HPDE6-E6E7 (cell line): Measurements from ENCODE around the gene KCNC4.

Experiments
- DNase-seq: peaks from one replicate; pipeline ENCODE4 v3.0.0; 2011; ENCODE audit warnings: missing footprints; ENCODE audit errors: extremely low spot score

The KCNC4 gene

DNA sequence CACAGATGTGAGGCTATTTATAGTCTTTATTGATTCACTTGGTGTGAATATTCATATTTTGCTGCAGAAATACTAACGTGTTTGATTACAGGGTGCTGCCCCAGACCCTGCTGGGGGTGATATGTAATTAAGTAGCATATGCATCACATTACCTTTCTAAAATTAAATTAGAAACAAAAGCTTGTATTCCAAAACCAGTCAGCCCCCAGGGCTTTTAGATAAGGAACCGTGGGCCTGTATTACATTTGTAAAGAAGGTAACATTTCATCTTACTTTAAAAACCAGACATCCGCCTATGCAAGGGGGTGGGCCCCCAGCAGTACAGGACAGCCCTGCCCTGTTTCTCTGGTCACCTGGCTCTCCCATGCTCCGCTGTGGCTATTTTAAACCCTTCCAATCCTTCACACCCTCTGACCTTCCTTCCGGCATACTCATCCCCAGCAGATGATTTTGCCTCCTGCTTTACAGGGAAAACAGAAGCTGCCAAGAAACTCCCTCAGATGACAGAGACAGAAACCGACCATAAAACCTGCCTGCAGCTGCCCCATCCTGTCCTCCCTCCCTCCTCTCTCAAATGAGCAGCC, 22.0 kb upstream of the KCNC4 start:
- DNase-seq, result no peak

DNA sequence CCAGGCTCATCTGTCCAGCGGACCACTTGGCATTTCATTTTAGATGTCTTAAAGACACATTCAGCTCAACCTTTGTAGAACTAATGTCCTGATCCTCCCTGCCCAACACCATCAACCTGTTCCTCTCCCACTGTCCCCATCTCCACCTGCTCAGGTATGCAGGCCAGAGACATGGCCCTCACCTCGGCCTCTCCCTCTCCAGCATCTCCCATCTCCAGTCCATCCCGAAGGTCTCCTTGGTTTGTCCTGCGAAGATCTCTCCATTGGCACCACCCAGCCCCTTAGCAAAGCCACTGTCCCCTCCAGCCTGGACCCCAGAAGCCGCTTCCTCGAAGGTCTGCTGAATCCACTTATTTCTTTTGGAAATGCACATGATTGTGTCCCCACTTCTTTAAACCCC, 20.9 kb upstream of the KCNC4 start:
- DNase-seq, result no peak

DNA sequence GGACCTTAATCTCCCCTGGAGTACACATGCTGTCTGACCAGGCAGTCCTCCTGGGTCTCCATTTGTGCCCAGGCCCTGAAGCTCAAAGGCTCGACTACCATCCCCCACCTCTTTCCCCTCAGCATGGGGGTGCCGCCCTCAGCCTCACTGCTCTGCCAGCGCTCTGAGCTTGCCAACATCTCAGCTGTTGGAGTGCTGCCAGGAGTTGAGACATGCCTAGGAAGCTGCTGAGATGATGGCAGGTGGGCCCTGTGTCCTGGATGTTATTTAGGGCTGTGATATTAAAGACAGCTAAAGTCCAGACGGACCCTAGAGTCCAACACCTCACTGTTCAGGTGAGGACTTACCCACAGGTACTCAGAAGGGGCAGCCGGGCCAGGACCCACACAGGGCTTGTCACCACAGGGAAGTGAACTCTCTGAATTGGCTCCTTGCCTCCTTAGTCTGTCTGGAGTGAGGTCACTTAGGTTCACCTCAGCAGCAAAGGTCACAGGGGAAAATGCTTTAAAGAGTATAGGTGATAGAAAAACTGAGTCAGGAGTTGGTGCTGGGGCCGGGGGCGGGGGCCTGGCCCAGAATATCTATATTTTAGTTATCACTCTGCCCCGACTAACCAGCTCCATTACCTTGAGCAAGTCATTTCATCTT, 19.7 kb upstream of the KCNC4 start:
- no peak for DNase-seq

DNA sequence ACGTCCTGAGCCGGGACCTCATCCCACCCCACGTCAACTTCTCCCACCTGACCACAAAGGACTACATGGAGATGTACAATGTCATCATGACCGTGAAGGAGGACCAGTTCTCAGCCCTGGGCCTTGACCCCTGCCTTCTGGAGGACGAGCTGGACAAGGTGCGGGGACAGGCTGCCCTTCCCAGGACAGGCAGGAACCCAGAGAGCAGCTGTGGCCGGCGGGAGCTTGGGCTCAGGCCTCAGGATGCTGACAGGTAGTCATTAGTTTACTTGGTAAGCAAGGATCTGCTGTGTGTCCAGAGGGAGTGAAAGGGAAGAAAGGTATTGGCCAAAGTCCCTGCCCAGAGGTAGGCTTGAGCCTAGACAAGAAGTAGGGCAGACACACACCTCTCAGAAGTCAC, 17.6 kb upstream of the KCNC4 start:
- no peak for DNase-seq

DNA sequence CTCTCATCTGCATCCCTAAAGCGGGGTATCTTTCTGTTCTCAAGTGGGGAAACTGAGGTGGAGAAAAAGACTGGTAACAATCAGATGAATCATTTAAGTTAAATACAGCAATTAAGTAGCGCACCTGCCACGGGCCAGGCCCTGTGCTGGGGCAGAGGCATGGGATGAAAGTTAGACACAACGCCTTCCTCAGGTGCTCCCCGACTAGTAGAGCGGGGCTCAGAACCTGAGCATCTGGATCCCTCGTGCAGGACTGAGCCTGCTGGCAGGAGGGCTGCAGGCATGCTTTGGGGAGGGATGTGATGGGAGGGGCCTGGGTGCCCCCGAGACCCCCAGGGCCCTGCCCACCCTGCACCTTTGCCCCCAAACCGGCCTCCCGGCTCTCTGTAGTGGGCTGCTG, 14.9 kb upstream of the KCNC4 start:
- DNase-seq, result no peak

DNA sequence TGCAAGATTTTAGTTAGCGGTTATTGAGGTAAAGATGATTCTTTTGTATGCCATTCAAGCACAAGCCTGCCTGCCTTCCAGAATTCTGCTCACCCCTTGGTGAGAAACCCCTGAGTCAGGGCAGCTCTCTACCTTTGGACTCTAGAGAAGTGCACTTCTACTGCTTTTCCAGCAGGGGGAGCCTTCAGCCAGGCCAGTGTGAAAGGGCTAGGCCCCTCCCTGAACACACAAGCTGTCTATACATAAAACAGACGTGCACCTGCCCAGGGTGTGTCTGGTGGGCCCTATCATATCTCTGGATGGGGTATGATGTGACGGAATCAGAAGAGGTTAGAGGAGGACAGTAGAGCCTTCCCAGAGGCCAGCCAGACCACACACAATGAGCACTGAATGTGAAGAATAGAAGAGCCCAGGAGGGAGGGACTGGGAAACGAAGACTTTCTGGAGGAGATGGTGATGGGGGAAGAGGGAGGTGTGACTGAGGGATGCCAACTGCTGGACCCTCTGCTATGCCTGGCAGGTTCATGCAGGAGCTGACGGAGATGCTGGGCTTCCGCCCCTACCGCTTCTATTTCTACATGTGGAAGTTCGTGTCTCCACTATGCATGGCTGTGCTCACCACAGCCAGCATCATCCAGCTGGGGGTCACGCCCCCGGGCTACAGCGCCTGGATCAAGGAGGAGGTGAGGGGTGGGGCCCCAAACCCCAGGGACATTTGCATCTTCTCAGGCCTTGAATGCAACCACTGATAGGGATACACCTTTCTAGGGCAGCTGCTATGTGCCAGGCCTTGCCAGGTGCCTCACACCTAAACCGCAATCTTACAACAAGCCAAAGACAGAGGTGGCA, 13.0 kb upstream of the KCNC4 start:
- peak; percentile 89 for DNase-seq

DNA sequence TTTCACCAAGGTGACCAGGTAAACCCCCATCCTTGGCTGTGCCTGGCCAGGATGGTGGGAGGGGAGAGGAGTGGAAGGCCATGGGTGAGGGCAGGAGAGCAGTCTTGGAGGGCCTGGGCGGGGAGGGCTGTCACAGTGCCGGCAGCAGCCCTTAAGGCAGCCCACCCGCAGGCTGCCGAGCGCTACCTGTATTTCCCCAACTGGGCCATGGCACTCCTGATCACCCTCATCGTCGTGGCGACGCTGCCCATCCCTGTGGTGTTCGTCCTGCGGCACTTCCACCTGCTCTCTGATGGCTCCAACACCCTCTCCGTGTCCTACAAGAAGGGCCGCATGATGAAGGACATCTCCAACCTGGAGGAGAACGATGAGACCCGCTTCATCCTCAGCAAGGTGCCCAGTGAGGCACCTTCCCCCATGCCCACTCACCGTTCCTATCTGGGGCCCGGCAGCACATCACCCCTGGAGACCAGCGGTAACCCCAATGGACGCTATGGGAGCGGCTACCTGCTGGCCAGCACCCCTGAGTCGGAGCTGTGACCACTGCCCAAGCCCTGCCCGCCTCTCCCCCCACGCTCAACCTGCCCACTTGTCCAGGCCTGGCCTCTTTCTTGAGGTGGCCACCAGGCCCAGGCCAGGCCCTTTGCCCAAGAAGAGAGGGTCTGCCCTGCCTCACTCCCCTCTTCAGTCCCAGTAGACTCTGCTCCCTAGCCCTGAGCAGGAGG, 12.0 kb upstream of the KCNC4 start:
- DNase-seq, result no peak

DNA sequence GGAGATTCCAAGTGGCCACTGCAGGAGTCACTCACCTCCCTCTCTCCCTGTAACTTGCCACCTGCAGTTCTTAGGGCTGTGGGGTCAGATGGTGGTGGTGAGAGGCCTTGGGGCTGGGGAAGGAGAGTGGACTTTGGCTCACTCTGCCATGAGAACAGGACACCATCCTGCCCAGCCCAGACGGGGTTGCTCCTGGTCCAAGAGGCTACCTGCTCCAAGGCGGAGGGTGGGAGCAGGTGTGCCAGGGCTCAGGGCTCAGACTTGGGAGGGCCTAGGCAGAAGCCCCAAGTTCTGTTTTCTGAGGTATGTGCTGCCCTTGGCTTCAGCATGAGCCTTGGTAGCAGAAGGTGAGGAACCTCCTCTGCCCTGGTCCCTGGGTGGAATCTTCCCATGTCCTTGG, 11.4 kb upstream of the KCNC4 start:
- no peak for DNase-seq

DNA sequence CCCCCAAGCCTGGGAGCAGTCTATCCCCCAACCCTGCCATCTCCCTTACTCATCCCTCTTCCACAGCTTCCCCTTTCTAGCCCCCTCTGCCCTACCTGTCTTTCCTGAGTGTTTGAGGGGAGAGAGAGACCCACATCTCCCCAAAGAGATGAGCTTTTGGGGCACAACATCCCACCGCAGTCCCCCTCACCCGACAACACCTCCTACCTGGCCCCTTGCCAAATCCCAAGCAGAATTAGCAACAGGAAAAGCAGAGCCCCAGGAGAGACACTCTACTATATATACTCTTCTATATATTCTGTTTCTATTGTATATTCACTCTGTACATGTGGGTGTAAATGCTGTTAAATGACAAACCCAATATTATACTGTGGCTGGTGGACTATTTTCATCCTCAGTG, 9.9 kb upstream of the KCNC4 start:
- DNase-seq, result no peak

DNA sequence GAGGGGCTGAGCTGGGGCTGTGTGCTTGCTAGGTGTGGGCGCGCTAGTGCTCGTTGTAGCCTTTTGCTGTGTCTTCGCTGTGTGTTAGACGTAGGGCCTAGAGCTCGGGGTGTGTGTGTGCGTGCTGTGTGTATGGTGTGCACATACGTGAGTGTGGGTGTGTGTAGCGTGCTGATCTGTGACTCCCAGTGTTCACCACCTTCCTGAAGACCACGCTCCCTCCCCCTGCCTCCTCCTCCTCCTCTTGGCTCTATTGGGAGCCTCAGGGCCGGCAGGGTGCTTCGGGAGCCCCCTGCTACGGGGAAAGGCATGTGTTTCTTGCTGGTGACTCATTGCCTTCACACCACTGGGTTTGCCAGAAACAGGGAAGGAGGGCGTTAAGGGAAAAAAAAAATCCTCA, 9.4 kb upstream of the KCNC4 start:
- no peak for DNase-seq

DNA sequence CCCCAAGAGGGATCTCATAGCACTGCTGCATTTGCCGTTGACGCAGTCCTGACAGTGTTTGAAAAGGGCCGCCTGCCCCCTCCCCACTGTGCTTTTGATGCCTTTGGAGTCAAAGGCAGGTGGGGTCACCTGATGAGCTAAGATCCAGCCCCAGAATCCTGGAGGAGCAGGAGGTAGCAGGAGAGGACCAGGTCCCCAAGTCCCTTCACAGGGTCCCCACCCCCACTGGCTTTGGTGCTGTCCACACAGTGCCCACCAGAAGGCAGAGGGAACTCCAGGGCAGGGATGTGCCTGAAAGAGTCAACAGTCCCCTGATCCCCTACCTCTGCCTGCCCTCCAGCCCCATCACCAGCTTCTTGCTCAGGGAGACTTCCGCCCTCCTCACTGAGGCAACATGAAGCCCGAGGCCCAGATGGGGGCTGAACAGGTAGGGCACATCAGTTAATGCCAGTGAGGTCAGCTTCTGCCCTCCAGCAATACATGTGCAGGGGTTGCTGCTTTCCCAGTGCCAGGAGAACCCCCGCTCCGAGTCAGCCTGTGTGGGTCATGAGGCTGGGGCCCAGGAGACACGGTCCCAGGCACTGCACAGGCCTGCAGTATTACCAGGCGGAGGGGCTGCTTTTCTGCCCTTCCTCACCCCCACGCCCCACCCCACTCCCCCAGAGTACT, 8.8 kb upstream of the KCNC4 start:
- no peak for DNase-seq

DNA sequence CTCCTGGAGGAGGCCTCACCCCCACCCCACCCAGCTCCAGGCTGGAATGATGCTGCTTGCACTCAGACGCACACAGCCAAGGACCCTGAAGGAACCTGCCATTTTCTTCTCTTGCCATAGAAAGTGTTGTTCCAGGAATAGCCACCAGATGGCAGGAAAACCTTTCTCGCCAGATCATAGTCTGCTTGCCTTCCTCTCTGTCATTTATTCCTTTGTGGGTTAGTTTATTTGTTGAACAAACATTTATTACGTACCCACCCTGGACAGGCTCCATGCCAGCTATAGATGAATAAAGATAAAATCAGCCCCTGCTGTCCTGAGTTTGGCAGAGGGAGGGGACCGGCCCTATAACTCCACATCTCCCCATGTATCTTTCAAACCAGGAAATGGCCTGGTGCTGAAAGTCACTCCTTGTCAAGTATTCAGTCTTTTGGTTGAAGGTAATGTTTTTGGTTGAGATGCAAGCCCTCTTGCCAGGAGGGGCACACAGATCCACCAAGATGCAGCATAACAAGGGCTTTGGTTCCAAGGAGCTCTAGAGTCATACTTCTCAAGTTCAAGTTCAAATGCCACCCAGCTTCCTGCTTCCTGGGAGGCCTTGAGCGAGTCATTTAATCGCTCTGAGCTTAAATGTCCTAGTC, 7.0 kb upstream of the KCNC4 start:
- no peak for DNase-seq

DNA sequence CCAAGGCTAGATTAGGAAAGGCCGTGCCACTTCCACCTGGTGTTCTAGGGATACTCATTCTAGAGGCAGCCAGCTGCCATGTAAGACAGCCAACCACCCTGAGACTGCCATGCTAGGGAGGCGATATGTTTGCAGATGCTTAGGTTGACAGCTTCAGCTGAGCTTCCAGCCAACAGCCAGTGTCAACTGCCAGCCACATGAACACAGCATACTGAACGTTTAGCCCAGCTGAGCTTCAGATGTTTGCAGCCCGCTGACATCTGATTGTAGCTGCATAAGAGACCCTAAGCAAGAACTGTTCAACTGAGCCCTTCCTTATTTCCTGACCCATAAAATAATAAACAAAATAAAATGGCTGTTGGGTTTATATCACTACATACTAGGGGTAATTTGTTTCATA, 5.0 kb upstream of the KCNC4 start:
- no peak for DNase-seq

DNA sequence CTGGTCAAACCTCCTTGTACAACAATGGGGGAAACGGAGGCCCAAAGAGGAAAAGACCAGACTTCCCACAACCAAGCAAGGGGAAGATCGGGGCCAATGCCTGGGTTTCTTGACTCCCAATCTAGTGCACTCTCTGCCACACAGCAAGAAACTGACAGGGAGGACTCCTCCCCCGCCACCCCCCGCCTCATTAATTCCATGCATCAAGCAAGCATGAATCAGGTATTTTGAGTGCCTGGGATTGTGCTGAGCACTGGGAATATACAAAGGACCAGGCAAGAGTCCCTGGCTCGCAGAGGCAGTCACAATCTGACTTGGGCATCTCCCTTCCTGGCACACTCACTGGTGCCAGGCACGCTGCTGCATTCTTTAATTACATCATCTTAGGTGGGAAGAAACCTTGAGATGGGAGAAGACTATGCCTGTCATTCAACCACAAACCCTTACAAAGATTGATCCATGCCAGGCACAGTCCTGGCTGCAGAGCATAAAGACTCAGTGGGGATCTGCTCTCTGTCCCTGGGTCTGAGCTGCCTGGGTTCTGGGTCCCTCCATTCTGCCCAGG, 4.4 kb upstream of the KCNC4 start:
- DNase-seq, result no peak

DNA sequence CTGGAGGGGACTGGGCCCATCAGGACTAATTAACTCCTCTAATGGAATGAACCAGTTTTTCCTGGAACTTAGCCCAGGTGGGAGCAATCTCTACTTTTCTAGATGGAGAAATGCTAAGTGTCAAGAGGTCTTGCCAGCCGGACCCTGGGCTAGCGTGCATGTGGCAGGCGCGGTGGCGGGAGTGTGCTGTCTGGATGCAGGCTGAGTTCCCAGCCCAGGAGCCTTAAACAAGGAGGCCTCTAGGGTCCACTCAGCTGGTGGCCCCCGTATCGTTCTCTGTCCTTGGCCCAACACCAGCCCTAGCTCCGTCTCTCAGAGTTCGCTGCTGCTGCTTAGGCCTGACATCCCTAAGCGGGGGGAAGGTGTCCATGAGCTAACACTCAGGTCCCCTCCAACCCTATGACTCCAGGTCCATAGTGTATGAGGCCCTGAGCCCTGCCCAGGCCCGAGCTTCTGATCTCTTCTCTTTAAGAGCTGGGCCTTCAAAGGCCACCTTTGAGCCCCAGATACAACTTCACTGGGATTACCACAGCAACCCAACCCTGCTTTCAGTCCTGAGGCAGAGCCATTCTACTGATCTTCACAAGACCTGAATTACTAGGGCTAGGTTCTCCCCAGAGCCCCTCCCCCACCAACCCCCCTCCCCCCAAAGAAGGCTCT, 3.7 kb upstream of the KCNC4 start:
- DNase-seq, result no peak

DNA sequence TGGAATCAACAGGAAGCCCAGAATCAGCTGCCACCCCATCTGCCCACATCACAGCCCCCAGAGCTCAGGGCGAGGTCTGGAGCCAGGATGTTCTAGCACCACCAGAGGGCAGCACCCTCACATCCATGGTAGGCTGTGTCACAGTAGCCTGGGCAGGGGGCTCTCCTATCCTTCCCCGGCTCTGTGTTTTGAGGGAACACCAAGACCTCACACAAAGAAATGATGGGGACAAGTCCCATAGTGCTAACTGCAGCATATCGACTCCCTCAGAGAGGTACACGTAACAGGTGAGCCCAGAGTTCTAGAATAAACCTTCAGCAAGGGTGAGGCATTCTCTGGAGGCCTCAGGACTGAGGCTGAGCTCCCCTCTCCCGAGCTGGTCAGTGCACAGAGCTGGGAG, 2.3 kb upstream of the KCNC4 start:
- no peak for DNase-seq

DNA sequence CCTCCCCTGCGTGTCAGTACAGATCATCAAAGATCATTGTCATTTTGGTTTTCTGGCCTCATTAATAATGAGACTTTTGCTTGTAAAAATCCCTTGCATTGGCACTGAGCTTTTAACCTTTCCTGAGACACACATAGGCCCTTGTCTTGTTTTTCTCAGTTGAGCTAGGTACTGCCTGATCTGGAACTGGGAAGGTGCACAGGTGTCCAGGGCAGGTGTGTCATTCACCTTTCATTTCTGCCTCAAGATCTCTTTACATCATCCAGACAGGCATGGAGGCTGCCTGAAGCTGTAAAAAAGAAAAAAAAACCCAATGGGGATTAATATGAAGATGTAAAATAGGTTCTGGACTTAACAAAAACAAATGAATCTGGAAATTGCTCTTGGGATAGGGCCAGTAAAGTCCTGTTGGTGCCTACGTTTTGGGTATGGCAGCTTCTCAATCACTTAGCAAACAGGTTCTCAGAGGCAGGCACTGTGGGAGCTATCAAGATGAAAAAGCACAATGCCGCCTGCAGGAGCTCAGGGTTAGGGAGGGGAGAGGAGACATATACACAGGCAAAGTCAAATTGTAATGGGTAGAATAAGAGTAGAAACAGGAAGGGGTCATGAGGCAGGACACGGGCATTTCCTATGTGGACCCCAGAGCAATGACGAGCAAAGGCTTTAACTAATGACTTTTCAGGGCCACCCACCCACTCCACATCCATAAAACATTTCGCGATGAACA, 1.0 kb upstream of the KCNC4 start:
- DNase-seq, result no peak

DNA sequence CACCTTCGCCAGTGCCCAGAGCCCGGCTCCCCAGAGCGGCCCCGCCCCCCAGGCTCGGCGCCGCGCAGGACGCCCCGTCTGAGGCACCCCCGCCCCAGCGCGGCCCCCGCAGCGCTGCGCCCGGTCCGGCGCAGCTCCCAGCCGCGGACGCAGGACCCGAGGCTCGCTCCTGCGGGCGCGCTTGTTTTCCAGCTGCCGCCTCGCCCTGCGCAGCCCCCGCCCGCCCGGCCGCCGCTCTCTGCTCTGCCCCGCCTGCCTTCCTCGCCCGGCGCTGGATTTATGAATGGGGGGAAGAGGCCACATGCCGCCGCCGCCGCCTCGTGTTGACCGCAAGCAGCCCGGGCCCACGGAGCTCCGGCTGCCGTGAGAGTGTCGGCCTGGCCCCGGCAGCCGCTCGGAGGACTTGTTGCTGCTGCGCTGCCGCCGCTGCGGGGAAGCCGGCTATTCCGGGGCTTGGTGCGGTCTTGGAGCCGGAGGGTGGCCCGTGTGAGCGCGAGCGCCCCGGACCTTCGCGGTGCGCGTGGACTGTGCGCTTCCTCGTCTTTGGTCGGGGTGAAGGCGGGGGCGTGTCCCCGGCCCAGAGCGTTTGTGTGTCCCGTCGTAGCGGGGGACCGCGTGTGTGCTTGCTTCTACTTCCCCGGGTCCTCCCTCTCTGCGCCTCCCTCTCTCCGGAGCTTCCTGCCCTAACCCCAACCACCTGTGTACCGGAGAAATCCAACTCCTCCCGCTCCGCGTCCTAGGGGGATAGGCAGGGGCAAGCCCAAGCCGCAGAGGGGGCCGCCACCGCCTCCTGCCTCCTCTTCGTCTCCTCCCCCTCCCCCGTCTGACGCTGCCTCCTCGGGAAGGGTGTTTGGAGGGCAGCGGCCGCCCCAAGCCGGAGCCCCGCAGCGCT, 736 bp downstream of the KCNC4 start:
- no peak for DNase-seq
